IPS-NIHi11 (cell line): ENCODE measurements around the gene VAT1.
"Not testable (repeated sequence)": the region's sequence is repeated elsewhere in the genome, so short reads cannot be mapped to it uniquely, and the experiment has no call there.

Experiments
- DNase-seq: peaks from one replicate; pipeline ENCODE4 v3.0.0; 2012; ENCODE audit warnings: mixed read lengths, low spot score

VAT1 gene

DNA sequence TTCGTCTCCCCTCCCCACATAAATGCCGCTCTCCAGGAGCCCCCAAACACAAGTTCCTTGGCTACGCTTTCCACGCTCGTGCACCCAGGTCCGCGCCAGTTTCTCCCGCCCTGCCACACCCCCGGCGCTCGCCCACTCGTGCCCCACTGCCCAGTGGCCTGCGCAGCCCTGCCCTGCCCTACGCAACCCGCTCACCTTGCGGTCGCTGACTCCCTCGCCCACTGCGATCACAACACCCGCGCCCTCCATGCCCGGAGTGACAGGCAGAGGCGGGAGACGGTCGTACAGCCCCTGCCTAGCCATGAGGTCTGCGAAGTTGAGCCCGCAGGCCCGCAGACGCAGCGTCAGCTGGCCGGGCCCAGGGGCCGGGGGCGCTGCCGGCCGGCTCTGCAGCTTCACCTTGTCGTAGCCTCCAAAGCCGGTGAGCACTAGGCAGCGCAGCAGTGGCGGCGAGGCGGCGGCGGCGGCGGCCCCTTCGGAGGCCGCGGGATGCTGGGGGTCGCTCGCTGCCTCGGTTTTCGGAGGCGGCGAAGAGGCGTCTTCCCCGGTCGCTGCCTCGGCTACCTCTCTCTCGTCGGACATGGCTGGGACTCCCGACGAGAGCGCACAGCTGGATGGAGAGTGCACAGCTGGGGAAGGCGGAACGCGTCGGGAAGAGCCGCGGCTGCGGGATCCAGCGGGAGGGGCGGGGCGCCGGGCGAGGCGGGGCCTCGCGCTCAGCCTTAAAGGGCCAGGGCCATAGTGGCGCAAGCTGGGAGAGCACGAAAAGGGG is at the start of gene VAT1:
Gene VAT1 (minus strand): TSS at position 645 of the 772 bp plus-strand sequence. CDS start 63 bp downstream, at position 582.
- DNase-seq = peak; percentile 84

DNA sequence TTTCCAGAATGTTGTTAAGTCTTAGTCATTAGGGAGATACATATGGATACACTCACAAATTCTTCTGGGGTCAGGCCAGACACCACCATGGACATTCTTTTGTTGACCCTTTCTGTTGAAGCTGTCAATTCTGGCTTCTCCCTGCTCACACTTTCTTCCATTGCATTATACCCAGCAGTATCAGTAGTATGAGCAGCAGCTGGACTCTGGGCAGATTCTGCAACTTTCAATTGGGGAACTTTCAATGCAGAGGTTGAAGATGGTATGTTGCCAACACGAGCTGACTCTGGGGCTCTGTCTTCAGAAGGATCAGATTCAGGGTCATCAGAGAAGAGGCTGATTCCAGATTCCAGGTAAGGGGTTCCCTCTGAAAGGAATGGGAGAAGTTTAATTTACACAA is 48.7 kb upstream of the VAT1 start:
- DNase-seq = no peak

DNA sequence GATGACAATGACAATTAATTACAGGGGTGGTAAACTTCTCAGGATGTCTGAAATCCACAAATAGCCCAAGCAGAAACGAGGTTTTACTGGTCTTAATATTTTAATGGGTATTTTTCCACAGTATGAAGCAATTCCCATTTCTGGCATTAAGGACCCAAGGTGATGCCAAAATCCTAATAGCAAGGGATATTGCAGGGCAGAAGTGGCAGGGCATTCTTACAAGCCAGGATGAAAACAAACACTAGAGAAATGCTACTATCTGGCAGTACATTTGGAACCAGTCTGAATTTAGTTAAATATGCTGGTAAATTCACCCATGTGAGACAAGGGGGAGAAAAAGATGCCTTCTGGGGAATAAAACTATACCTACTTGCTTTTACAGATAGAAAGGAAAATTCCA is 48.1 kb upstream of the VAT1 start:
- no peak for DNase-seq

- DNase-seq = no peak
These were observed 47.2 kb upstream of the VAT1 start for GRCh38 chr17:43069368-43069898.

GRCh38 chr17:43068570-43069367 is 46.6 kb upstream of the VAT1 start:
- no peak for DNase-seq

DNA sequence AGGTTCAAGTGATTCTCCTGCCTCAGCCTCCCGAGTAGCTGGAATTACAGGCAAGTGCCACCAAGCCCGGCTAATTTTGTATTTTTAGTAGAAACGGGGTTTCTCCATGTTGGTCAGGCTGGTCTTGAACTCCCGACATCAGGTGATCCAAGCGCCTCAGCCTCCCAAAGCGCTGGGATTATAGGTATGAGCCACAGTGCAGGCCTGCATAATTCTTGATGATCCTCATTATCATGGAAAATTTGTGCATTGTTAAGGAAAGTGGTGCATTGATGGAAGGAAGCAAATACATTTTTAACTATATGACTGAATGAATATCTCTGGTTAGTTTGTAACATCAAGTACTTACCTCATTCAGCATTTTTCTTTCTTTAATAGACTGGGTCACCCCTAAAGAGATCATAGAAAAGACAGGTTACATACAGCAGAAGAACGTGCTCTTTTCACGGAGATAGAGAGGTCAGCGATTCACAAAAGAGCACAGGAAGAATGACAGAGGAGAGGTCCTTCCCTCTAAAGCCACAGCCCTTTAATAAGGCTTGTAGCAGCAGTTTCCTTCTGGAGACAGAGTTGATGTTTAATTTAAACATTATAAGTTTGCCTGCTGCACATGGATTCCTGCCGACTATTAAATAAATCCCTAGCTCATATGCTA is 40.9 kb upstream of the VAT1 start:
- no peak for DNase-seq

- no peak for DNase-seq
These were observed 33.9 kb upstream of the VAT1 start for GRCh38 chr17:43056051-43056450.

DNA sequence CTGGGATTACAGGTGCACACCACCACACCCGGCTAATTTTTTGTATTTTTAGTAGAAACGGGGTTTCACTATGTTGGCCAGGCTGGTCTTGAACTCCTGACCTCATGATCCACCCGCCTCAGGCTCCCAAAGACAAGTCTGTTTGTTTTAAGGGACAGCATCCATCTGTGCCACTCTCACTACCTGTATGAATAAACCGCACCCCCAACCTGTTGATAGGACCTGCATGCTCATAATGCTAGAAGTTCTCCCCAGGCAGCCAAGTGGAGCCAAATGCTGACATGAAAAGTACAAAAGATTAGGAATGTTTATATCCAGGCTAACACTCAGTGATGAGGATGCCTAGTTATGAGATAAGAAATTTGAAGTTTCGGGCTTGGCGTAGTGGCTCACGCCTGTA is 30.8 kb upstream of the VAT1 start:
- not testable (repeated sequence) for DNase-seq

GRCh38 chr17:43051969-43052368 is 29.8 kb upstream of the VAT1 start:
- no peak for DNase-seq

DNA sequence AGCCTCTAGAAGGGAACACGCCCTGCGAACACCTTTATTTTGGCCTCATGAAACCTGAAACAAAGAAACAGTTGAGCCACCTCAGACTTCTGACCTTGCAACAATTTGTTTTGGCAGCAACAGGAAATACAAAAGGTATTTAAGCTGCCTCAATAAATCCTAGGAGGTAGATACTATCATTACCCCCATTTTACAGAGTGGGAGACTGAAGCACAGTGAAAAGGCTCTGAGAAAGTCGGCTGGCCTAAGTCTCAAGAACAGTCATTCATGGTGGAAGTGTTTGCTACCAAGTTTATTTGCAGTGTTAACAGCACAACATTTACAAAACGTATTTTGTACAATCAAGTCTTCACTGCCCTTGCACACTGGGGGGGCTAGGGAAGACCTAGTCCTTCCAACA is 21.8 kb upstream of the VAT1 start:
- DNase-seq = no peak

DNA sequence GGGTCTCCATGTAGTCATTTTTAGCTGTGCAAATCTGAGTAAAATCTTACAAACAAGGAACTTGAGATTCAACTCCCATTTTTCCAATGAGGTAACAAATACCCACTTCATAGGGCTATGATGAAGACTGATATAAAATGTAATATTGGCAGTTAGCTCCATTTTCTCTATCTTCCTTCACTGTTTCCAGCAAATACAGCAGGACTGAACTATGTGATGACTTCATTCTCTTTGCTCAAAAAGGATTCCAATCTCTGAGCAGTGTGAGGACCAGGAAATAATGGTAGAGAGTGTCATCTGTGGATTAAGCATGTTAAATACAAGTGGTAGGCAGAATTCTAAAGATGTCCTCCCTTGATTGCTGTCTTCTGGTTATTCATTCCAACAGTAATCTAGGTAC is 21.1 kb upstream of the VAT1 start:
- no peak for DNase-seq

DNA sequence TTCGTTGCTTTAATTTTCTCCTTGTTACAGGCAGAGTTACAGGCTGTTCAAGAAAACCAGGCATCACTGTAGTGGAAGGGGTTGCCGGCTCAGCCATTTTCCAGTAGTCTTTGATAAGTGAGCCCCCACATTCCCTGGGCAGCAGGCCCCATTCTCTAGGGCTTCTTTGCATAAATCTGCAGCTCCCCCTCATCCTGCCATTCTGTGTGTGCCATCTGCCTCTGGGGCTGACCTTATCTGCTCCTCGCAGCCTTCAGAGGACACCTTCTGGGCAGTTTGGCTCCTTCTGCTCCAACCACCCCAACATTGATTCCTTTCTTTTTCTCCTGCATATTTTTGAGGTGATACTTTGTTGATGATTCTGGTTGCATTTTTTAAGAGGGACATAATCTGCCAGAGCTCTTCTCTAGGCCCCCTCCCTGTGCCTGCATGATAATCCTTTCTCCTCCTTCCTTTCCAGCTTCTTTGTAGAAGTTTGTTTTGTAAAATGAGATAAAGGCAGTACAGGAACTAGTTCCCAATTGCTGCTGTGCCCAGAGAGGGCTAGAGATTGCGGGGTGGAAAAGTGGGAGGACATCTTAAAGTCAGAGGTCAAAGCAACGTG is 19.9 kb upstream of the VAT1 start:
- DNase-seq = peak; percentile 26

DNA sequence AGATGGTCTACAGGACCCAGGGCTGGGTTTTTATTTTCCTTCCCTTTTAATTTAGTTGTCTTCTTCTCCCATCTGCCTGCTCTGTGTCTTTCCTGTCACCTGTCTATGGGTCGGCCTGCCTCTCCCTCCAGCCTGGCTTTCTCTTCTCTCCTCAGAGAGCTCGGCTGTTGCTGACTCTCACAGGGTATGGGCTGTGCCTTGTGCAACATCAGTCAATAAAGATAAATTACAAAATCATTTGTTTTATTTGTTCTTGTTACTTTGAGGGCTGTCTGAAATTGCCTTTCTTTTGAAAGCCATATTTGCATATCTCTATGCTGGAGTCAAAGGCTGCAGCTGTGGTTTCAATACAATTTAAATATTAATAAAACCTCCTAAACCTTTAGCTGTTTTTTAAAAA is 18.5 kb upstream of the VAT1 start:
- DNase-seq = no peak

GRCh38 chr17:43039646-43040045 is 17.5 kb upstream of the VAT1 start:
- no peak for DNase-seq

- DNase-seq = no peak
These were observed 12.7 kb upstream of the VAT1 start for GRCh38 chr17:43034894-43035293.

- DNase-seq = peak; percentile 37
These were observed 12.0 kb upstream of the VAT1 start for GRCh38 chr17:43033948-43034881.

GRCh38 chr17:43031666-43032065 is 9.5 kb upstream of the VAT1 start:
- DNase-seq = no peak

GRCh38 chr17:43030137-43030767 is 8.1 kb upstream of the VAT1 start:
- DNase-seq = no peak

- DNase-seq = no peak
These were observed 6.2 kb upstream of the VAT1 start for GRCh38 chr17:43028221-43028861.
